T47D (cell line): ENCODE results near the gene SPAG17.

ENCODE experiments used
- DNase-seq, 2 experiments: peaks; one replicate each; pipeline versions ENCODE4 v3.0.0 to v3.0.0-alpha.2; 2011 to 2012; ENCODE audit warnings: low read depth in 1 of 2, low spot score in 1 of 2
- JUND ChIP-seq: IDR thresholded peaks from 2 replicates; pipeline ENCODE4 v1.6.1; 2012; ENCODE audit warnings: low read depth
- in situ Hi-C: cut with HindIII; loops from 2 replicates; pipeline ENCODE4 v1.10.0; 2016; ENCODE audit warnings: low sequenced_read_pairs, low pct_unique_long_range_greater_than_20kb

Gene SPAG17

GRCh38 chr1:118081387-118081786 lies 103.6 kb downstream of the SPAG17 start:
- in situ Hi-C loops: no loop called here
- DNase-seq: peak; percentile 43 to 90
- TF ChIP-seq JUND: peak; percentile 51; the same call in 1 of the 2 replicates

GRCh38 chr1:118077331-118078045 lies 107.5 kb downstream of the SPAG17 start:
- in situ Hi-C loops: no loop called here
- peak in 1 of 2 experiments; percentile 67 for DNase-seq
- TF ChIP-seq JUND: no peak

GRCh38 chr1:118075116-118075515 lies 109.9 kb downstream of the SPAG17 start:
- in situ Hi-C loops: no loop called here
- no peak for TF ChIP-seq JUND
- no peak for DNase-seq

- no peak for TF ChIP-seq JUND
- in situ Hi-C loops: no loop called here
- peak in 1 of 2 experiments; percentile 57 for DNase-seq
Measured at GRCh38 chr1:118073648-118074435, 111.2 kb downstream of the SPAG17 start.

- DNase-seq: no peak
- in situ Hi-C loops: no loop called here
- no peak for TF ChIP-seq JUND
Measured at GRCh38 chr1:118049981-118050380, 135.0 kb downstream of the SPAG17 start.

GRCh38 chr1:118047650-118048224 lies 137.3 kb downstream of the SPAG17 start:
- in situ Hi-C loops: no loop called here
- no peak for TF ChIP-seq JUND
- DNase-seq: no peak

GRCh38 chr1:118047006-118047649 lies 137.9 kb downstream of the SPAG17 start:
- in situ Hi-C loops: no loop called here
- no peak for TF ChIP-seq JUND

GRCh38 chr1:118043624-118044023 lies 141.4 kb downstream of the SPAG17 start:
- no peak for DNase-seq
- in situ Hi-C loops: no loop called here
- no peak for TF ChIP-seq JUND

More at GRCh38 chr1:118047006-118047649, 137.9 kb downstream of the SPAG17 start:
- DNase-seq: peak in 1 of 2 experiments; percentile 19

- TF ChIP-seq JUND: no peak
- no peak for DNase-seq
- in situ Hi-C loops: no loop called here
Measured at GRCh38 chr1:118042501-118042900, 142.5 kb downstream of the SPAG17 start.

GRCh38 chr1:118039170-118039569 lies 145.9 kb downstream of the SPAG17 start:
- no peak for TF ChIP-seq JUND
- DNase-seq: no peak
- in situ Hi-C loops: no loop called here

GRCh38 chr1:118032883-118033282 lies 152.1 kb downstream of the SPAG17 start:
- no peak for DNase-seq
- in situ Hi-C loops: no loop called here
- TF ChIP-seq JUND: no peak

- no peak for TF ChIP-seq JUND
- DNase-seq: no peak
- in situ Hi-C loops: no loop called here
Measured at GRCh38 chr1:118028267-118028666, 156.8 kb downstream of the SPAG17 start.
